ENCODE measurements around the gene SHC3.
A peak's percentile ranks its signal among the peaks of the same experiment; 100 is the strongest.

Gene SHC3

DNA sequence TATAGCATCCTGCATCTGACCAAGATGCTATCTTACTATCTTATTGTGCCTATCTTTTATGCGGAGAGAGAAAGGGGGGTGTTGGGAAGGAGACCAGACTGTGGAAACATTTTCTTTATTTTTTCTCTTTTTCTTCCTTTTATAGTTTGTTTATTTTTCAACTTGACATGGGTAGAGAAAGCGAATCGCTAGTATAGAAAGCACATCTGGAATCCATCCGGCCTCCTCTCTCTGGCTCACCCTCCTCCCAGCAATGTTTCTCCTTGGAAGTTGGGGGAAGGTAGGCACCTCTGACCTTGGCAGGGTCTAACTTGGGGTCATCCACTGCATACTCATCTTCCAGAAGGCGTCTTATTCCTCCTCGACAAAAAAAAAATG, 183.4 kb downstream of the SHC3 start:
- Mint-ChIP-seq H3K36me3 (ENCODE audit: low read depth) (peaks cover 41% of the 10 kb centered on the region), H3K27me3 (ENCODE audit: low read depth) (peaks cover 11% of the 10 kb centered on the region), H3K4me1 (peaks cover 77% of the 10 kb centered on the region), H3K27ac (peak overlapping the region; percentile 56 to 86 (median 63)), H3K4me3 (peak overlapping the region; percentile 93 to 97 (median 96)), H3K9me3 (no peaks in the 10 kb centered on the region)
- TF ChIP-seq, protein P1, sequence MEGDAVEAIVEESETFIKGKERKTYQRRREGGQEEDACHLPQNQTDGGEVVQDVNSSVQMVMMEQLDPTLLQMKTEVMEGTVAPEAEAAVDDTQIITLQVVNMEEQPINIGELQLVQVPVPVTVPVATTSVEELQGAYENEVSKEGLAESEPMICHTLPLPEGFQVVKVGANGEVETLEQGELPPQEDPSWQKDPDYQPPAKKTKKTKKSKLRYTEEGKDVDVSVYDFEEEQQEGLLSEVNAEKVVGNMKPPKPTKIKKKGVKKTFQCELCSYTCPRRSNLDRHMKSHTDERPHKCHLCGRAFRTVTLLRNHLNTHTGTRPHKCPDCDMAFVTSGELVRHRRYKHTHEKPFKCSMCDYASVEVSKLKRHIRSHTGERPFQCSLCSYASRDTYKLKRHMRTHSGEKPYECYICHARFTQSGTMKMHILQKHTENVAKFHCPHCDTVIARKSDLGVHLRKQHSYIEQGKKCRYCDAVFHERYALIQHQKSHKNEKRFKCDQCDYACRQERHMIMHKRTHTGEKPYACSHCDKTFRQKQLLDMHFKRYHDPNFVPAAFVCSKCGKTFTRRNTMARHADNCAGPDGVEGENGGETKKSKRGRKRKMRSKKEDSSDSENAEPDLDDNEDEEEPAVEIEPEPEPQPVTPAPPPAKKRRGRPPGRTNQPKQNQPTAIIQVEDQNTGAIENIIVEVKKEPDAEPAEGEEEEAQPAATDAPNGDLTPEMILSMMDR (IDR thresholded peaks at IDR 0.05; ENCODE audit: unreplicated experiment in 3 of 3), result no peak

DNA sequence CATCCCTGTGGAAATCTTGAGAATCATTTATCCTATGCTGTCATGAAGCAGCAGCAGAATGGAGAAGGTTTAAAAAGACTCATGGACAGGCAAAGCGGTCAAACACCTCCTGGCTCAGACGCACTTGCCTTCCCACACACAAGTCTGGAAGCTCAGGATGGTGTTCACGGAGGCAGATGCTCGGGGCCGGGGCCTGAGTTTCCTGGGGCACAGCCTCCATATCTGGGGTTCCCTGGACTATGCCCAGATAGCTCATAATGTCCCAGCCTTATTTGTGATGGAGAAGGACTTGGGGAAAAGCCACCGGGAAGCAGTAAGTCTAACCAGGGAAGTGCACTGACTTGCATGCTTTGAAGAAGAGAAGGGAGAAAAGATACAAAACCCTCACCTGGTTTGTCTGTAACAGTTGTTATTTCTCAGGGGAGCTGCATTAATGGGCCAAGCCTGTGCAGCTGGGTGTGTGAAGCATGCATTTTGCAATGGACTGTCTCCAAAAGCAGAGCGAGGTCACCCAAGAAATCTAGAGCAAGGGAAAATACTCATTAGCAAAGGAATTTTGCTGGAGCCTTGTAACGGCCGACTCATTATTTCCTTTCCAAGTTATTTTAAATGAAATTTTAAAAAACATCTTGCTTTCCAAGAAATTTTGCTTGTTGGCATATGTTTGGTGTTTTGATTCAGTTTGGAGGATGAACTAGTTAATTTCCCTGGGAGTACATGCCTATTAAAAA, 184.0 kb downstream of the SHC3 start:
- peaks cover 39% of the 10 kb centered on the region for H3K36me3 Mint-ChIP-seq (ENCODE audit: low read depth)
- H3K27ac Mint-ChIP-seq, result peak overlapping the region; percentile 56 to 86 (median 63)
- peaks cover 78% of the 10 kb centered on the region for H3K4me1 Mint-ChIP-seq
- peaks cover 11% of the 10 kb centered on the region for H3K27me3 Mint-ChIP-seq (ENCODE audit: low read depth)
- TF ChIP-seq, protein P1 (IDR thresholded peaks at IDR 0.05; ENCODE audit: unreplicated experiment in 3 of 3), result no peak
- peak overlapping the region; percentile 93 to 97 (median 96) for H3K4me3 Mint-ChIP-seq
- H3K9me3 Mint-ChIP-seq, result no peaks in the 10 kb centered on the region

DNA sequence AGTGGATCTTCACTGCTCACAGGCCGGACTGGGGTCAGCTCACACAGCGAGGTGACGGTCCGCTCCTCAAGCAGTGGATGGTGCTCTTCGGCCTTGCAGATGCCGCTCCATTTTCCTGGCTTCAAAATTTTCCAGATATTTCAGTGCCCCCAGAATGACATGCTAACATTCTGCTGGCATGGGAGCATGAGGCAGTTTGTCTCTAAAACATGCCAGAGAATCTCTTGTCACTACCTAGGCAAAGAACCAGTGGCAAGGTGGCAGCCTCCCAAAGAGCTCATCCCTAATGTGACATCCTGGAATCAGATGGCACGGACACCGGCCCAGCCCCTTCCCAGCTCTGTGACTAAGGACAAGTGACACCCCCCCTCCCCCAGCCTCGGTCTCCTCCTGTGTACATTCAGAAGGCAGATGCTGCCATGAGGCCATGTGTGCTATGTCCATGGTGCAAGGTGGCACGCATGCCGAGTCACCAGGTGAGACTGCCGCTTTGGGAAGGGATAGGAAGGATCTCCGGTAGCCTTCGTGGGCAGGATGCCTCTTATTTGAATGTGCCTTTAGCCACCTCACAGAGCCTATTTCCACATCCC, 184.7 kb downstream of the SHC3 start:
- Mint-ChIP-seq H3K9me3 (no peaks in the 10 kb centered on the region), H3K27me3 (ENCODE audit: low read depth) (peaks cover 11% of the 10 kb centered on the region), H3K4me1 (peaks cover 80% of the 10 kb centered on the region), H3K27ac (peak overlapping the region; percentile 86 to 96 (median 88)), H3K36me3 (ENCODE audit: low read depth) (peaks cover 39% of the 10 kb centered on the region), H3K4me3 (peak overlapping the region; percentile 93 to 97 (median 96))
- TF ChIP-seq, protein P1 (IDR thresholded peaks at IDR 0.05; ENCODE audit: unreplicated experiment in 3 of 3), result no peak

DNA sequence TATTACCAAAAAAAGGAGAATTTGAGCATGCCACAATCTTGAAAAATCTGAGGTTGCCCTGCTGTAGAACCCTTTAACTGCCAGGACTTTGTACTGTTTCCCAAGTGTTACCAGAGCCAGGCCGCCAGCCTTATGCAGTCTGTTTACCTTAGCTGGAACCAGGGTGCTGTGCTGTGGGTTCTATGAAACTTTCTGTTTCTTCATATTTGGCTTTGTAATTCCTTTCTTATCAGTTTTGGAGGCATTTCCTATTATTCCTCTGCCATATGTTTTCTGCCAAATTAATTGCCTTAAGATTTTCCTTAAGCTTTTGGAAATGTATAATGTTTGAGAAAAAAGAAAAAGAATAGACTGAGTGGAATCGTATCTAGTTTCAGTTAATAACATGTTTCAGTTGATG, 185.3 kb downstream of the SHC3 start:
- Mint-ChIP-seq H3K4me3 (peak overlapping the region; percentile 93 to 97 (median 96)), H3K9me3 (no peaks in the 10 kb centered on the region), H3K36me3 (ENCODE audit: low read depth) (peaks cover 39% of the 10 kb centered on the region), H3K27me3 (ENCODE audit: low read depth) (peaks cover 11% of the 10 kb centered on the region), H3K27ac (peak overlapping the region; percentile 86 to 96 (median 88)), H3K4me1 (peaks cover 75% of the 10 kb centered on the region)
- TF ChIP-seq, protein P1 (IDR thresholded peaks at IDR 0.05; ENCODE audit: unreplicated experiment in 3 of 3), result no peak

DNA sequence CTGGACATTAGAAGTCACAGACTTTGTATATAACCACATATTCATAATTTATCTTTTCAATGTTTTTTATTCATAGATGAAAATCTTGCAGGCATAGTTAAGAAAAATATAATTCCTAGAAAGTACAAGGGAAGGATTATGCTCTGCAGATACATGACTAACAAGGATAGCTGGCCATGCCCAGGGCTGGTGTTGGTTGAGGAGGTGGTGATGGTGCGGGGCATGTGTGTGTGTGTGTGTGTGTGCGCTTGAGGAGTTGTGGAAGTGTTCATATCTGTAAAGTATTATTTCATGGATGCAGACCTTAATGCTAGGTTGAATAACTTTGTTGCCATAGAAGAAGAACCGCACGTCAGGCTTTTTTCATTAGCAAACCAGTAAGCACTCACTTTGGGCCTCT, 186.1 kb downstream of the SHC3 start:
- TF ChIP-seq, protein P1 (IDR thresholded peaks at IDR 0.05; ENCODE audit: unreplicated experiment in 3 of 3), result no peak
- Mint-ChIP-seq H3K27ac (peak overlapping the region; percentile 81 to 96 (median 86)), H3K4me1 (peaks cover 69% of the 10 kb centered on the region), H3K27me3 (ENCODE audit: low read depth) (peaks cover 12% of the 10 kb centered on the region), H3K9me3 (no peaks in the 10 kb centered on the region), H3K4me3 (peak overlapping the region; percentile 93 to 97 (median 96)), H3K36me3 (ENCODE audit: low read depth) (peaks cover 39% of the 10 kb centered on the region)

Data from nephron (organoid).